Activated CD8-positive, alpha-beta T cell treated with anti-CD3 and anti-CD28 coated beads, Interleukin-2, amount 10 ng/mL, durations not matched to agents 7 days and 5 days (primary cell): ENCODE results near the gene LUC7L. TPM values are rescaled to one million over a fixed set of nuclear protein-coding genes. Genes with fewer than 3 reads are reported as not detected.
"Not testable (repeated sequence)": the region's sequence is repeated elsewhere in the genome, so short reads cannot be mapped to it uniquely, and the experiment has no call there.

Source experiments
- ATAC-seq: fragments of 150-1000 bp; cut with Tn5 transposase; one replicate; pipeline ENCODE4 v1.10.0; 2021; ENCODE audit warnings: moderate library complexity
- CTCF ChIA-PET: fragments of 350-600 bp; sonication (Branson Sonifier 250); formaldehyde crosslinking; loops from one replicate; lab custom pipeline; 2021; ENCODE audit warnings: antibody characterized with exemption; lab: Charles Lee
- POLR2A ChIA-PET: fragments of 350-600 bp; sonication (Branson Sonifier 250); formaldehyde crosslinking; loops from one replicate; lab custom pipeline; 2021; ENCODE audit warnings: antibody characterized with exemption; lab: Charles Lee
- DNase-seq: peaks from one replicate; pipeline ENCODE4 v3.0.0-alpha.2; 2020
- H3K27ac Mint-ChIP-seq: one replicate; pipeline ENCODE4 v1.8.0; 2021; ENCODE audit warnings: mild to moderate bottlenecking, mixed read lengths
- H3K27me3 Mint-ChIP-seq: one replicate; pipeline ENCODE4 v1.8.0; 2021; ENCODE audit warnings: low read depth, mixed read lengths
- H3K36me3 Mint-ChIP-seq: one replicate; pipeline ENCODE4 v1.8.0; 2021; ENCODE audit warnings: low read depth, mixed read lengths
- H3K4me1 Mint-ChIP-seq: one replicate; pipeline ENCODE4 v1.8.0; 2021; ENCODE audit warnings: low read depth, mixed read lengths
- H3K4me3 Mint-ChIP-seq: one replicate; pipeline ENCODE4 v1.8.0; 2021; ENCODE audit warnings: mild to moderate bottlenecking, mixed read lengths
- H3K9me3 Mint-ChIP-seq: one replicate; pipeline ENCODE4 v1.8.0; 2022; ENCODE audit warnings: mixed read lengths; ENCODE audit not compliant: insufficient read depth
- total RNA-seq, 2 experiments: library from RNA; stranded (reverse); gene quantifications; one replicate each; pipeline ENCODE4 v1.2.3, GENCODE V29; 2021

Gene LUC7L
- total RNA-seq, 2 experiments from 2014 or later: 56.1 to 58.4 TPM

DNA sequence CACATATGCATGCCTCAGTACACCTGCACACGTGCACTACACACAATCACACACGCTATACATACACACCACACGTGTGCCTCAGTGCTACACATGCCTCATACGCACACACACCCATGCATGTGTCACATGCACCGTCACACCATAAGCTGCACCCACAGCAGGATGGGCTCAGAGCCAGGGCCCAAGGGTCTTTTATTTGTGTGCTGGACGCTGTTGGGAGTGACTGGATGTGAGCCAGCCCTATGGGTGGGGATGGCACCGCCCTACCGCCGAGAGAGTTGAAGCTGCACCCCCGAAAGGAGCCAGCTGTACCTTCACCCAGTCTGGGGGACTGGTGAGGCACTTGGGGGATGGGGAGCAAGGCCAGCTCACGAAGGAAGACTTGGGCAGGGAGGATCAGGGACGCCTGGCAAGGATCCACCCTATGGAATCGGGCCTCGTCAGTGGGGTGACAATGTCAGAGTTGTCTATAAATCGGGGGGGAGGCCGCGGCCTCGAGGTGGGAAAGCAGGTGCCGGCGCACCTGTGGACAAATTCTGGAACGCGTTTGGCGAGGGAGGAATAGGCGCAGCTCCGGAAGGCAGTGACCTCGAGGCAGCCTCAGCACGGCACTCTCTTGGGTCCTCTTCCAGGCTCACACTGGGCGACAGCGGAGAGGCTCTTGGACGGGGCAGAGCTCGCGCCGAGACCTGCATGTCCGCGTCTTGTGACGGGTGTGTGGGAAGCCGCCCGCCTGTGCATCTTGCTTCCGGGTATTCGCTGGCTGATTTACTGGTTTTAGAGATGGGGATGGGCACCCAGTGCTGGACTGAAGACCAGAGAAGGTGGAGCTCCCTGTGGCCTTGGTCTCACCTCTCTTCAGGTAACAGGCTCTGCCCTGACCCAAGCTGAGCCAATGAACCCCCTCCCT is 39.1 kb upstream of the LUC7L start:
- Mint-ChIP-seq H3K27ac (no peak overlapping the region), H3K27me3 (no peaks in the 10 kb centered on the region)

DNA sequence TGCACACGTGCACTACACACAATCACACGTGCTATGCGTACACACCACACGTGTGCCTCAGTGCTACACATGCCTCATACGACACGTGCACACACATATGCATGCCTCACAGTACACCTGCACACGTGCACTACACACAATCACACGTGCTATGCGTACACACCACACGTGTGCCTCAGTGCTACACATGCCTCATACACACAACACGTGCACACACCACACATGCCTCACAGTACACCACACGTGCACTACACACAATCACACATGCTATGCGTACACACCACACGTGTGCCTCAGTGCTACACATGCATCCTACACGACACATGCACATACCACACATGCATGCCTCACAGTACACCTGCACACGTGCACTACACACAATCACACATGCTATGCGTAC is 38.3 kb upstream of the LUC7L start:
- DNase-seq, H3K36me3 Mint-ChIP-seq, ATAC-seq, H3K4me3 Mint-ChIP-seq, H3K4me1 Mint-ChIP-seq, POLR2A ChIA-PET, CTCF ChIA-PET, H3K27ac Mint-ChIP-seq, H3K27me3 Mint-ChIP-seq, H3K9me3 Mint-ChIP-seq: not testable (repeated sequence)

More for the DNA sequence above, 39.1 kb upstream of the LUC7L start:
- H3K9me3 Mint-ChIP-seq: no peaks in the 10 kb centered on the region
- H3K36me3 Mint-ChIP-seq: no peaks in the 10 kb centered on the region
- ChIA-PET POLR2A (no interaction called here), CTCF (no interaction called here)
- DNase-seq: no peak
- H3K4me1 Mint-ChIP-seq: no peaks in the 10 kb centered on the region
- no peak for ATAC-seq
- no peak overlapping the region for H3K4me3 Mint-ChIP-seq

DNA sequence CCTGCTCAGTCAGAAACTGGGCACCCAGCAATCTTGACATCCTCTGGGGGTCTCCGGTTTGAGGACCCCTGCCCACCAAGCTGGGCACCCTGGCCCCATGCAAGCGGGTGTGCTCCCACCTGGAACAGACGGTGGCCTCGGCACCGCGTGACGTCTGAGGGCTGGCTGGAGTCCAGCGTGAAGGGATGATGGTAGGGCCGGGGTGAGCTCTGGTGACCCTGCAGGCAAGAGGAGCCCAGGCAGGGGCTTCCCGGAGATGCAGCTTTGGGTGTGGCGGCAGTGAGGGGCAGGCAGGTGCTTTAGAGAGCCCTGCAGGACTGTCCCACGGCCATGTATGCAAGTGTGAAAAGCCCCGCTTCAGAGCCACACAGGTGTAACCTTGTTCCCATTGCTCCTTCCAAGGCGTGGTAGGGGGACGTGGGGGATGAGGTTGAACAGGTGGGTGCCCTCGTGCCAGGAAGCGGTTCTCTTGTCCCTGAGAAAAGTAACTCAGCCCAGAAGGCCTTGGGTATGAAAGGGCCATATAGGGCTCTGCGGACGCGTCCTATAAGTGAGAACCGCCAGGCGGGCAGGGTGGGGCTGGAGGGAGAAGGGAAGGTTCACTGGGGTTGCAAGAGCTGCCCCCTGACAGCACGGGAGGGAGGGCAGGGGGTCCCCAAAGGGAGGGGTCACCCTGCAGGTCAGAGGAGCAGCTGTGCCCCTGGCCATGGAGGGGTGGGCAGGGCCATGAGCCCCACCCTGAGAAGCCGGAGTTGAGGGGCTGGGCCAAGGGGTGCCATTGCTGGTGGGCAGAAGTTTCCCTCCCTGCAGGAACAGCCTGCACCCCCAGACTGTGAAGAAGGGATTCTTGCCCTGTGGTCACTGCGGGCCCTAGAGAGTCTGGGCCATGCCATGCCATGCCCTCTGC is 37.3 kb upstream of the LUC7L start:
- ChIA-PET POLR2A (no interaction called here), CTCF (no interaction called here)
- Mint-ChIP-seq H3K4me1 (no peaks in the 10 kb centered on the region), H3K27me3 (no peaks in the 10 kb centered on the region), H3K4me3 (no peak overlapping the region), H3K36me3 (no peaks in the 10 kb centered on the region), H3K27ac (no peak overlapping the region), H3K9me3 (no peaks in the 10 kb centered on the region)
- ATAC-seq (no peak), DNase-seq (no peak)

DNA sequence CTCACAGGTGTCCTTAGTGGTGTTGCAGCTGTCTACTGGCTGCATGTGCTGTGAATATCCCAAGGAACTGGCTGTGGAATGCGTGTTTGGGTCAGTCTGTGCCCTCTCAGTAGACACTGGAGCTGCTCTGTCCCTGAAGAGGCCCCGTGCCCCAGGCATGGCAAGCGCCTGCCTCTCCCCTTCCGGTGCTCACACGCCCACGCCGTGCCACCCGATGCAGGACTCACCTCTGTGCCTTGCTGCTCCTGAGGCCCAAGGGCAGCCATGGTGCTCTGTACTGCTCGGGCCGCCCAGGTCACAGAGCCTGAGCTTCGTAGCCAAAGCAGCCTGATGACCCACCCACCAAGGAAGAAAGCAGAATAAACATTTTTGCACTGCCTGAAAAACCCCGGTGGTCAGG is 36.5 kb upstream of the LUC7L start:
- ATAC-seq: no peak
- H3K9me3 Mint-ChIP-seq: no peaks in the 10 kb centered on the region
- ChIA-PET CTCF (no interaction called here), POLR2A (no interaction called here)
- no peaks in the 10 kb centered on the region for H3K27me3 Mint-ChIP-seq
- no peak overlapping the region for H3K4me3 Mint-ChIP-seq
- H3K27ac Mint-ChIP-seq: no peak overlapping the region
- DNase-seq: no peak
- no peaks in the 10 kb centered on the region for H3K36me3 Mint-ChIP-seq
- H3K4me1 Mint-ChIP-seq: no peaks in the 10 kb centered on the region

DNA sequence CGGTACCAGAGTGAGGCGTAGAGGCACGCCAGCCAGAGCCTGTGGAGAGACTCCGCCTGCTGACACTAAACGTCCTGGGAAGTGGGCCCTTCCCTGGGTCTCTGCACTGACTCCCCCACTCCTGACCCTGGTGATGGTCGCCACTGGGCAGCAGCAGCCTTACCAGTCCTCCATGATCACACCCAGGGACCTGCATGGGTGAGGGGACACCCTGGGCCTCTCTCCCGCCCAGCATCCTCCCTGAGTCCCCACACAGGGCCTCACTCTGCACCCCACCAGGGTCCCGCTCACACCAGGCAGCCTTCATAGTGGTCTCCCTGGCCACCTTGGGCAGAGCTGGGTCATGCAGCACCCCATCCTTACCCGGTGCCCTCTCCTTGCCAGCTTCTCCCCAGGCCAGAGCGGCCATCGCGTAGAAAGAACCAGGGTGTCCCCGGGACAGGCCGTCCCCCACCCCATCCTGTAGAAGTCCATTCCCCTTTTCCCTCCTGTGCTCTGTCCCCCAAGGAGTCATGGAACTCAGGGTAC is 35.8 kb upstream of the LUC7L start:
- ChIA-PET CTCF (no interaction called here), POLR2A (no interaction called here)
- DNase-seq: no peak

DNA sequence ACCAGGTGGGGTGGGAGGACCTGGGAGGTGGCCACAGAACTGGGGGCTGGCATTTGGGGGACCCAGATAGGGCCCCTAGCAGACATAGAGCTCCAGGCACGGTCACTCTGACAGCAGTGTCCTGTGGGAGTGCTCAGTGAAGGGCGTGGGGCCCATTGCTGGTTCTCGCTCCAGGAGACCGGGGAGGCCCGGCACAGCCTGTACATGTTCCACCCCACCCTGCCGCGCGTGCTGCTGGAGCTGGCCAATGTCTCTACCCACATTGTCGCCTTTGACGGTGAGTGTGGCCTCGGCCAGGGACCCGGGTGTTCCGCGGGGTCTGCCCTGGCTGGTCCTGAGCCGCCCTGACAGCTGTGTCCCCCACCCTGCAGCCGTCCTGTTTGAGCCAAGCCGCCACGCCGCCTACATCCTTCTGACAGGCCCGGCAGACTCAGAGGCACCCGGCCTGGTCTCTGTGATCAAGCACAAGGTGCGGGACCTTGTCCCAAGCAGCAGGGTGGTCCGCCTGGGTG is 35.2 kb upstream of the LUC7L start:
- Mint-ChIP-seq H3K36me3 (no peaks in the 10 kb centered on the region), H3K9me3 (no peaks in the 10 kb centered on the region), H3K4me3 (no peak overlapping the region), H3K4me1 (no peaks in the 10 kb centered on the region), H3K27me3 (no peaks in the 10 kb centered on the region), H3K27ac (no peak overlapping the region)
- ATAC-seq: no peak
- DNase-seq: no peak
- ChIA-PET POLR2A (no interaction called here), CTCF (no interaction called here)

More for the DNA sequence above, 35.8 kb upstream of the LUC7L start:
- H3K36me3 Mint-ChIP-seq: no peaks in the 10 kb centered on the region
- ATAC-seq: no peak
- no peaks in the 10 kb centered on the region for H3K27me3 Mint-ChIP-seq
- H3K4me3 Mint-ChIP-seq: no peak overlapping the region
- H3K27ac Mint-ChIP-seq: no peak overlapping the region
- H3K9me3 Mint-ChIP-seq: no peaks in the 10 kb centered on the region
- no peaks in the 10 kb centered on the region for H3K4me1 Mint-ChIP-seq

DNA sequence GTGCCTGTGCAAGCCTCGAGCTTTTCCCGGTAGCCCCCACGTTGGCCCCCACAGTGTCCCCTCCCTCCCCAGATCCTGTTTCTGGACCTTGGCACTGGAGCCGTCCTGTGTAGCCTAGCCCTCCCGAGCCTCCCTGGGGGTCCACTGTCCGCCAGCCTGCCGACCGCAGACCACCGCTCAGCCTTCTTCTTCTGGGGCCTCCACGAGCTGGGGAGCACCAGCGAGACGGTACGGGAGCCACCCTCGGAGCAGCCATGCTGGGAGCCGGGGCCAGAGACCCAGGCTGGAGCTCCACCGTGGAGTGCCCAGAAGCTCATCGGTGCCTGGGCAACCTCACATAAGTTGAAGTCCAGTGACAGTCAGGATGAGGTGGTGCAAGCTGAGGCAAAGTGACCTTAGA is 34.7 kb upstream of the LUC7L start:
- ChIA-PET CTCF (no interaction called here), POLR2A (interaction anchor here (0.5 kb wide), 1 partner anchor 310 kb away, joined by 3 read pairs; no protein-coding TSS in a partner anchor)
- H3K36me3 Mint-ChIP-seq: no peaks in the 10 kb centered on the region
- DNase-seq: no peak
- no peaks in the 10 kb centered on the region for H3K27me3 Mint-ChIP-seq
- H3K27ac Mint-ChIP-seq: no peak overlapping the region
- no peaks in the 10 kb centered on the region for H3K4me1 Mint-ChIP-seq
- no peak for ATAC-seq
- no peaks in the 10 kb centered on the region for H3K9me3 Mint-ChIP-seq
- H3K4me3 Mint-ChIP-seq: no peak overlapping the region

DNA sequence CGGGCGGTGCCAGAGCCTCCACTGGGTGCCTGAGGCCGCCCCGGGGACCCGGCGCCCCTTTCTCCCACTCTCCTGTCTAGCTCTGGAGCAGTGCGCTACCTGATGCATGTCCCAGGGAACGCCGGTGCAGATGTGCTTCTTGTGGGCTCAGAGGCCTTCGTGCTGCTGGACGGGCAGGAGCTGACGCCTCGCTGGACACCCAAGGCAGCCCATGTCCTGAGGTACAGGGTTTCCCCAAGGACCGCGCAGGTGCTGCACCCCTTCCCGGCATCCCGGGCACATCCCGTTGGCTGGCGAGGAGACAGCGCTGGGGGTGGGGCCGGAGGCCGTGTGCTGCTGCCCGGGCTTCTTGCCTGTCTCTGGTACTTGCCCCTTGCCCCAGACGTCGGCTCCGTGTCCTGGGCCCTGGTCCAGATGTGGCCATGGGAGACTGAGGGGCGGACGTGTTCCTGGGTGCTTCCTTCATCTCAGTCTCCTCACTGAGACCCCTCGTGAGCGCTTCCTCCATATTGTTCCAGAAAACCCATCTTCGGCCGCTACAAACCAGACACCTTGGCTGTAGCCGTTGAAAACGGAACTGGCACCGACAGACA is 34.0 kb upstream of the LUC7L start:
- no peaks in the 10 kb centered on the region for H3K36me3 Mint-ChIP-seq
- no peak overlapping the region for H3K4me3 Mint-ChIP-seq
- ATAC-seq (no peak), DNase-seq (no peak)
- H3K4me1 Mint-ChIP-seq: no peaks in the 10 kb centered on the region
- H3K9me3 Mint-ChIP-seq: no peaks in the 10 kb centered on the region
- no peaks in the 10 kb centered on the region for H3K27me3 Mint-ChIP-seq
- ChIA-PET POLR2A (interaction anchor here (0.5 kb wide), 1 partner anchor 311 kb away, joined by 3 read pairs; no protein-coding TSS in a partner anchor), CTCF (no interaction called here)
- no peak overlapping the region for H3K27ac Mint-ChIP-seq

DNA sequence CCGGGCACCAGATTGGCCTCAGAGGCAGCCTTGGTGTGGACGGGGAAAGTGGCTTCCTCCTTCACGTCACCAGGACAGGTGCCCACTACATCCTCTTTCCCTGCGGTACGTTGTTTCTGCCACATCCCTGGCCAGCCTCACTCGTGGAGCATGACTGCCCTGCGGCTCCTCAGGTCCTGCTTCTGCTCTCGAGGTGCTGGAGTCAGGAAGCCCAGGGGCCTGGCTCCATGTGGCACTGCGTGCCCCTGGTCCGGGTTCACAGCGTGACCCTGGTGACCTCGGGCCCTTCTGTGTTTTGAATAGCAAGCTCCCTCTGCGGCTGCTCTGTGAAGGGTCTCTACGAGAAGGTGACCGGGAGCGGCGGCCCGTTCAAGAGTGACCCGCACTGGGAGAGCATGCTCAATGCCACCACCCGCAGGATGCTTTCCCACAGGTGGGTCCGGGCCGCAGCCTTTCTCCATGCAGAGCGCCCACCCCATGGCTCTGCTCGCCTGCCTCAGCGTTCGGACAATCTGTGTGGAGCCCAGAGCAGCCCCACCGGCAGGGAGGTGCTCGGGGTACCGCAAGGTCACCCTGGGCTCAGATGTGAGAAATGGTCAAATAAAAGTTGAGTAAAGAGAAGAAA is 33.0 kb upstream of the LUC7L start:
- no peaks in the 10 kb centered on the region for H3K27me3 Mint-ChIP-seq
- no peaks in the 10 kb centered on the region for H3K36me3 Mint-ChIP-seq
- POLR2A ChIA-PET: no interaction called here

DNA sequence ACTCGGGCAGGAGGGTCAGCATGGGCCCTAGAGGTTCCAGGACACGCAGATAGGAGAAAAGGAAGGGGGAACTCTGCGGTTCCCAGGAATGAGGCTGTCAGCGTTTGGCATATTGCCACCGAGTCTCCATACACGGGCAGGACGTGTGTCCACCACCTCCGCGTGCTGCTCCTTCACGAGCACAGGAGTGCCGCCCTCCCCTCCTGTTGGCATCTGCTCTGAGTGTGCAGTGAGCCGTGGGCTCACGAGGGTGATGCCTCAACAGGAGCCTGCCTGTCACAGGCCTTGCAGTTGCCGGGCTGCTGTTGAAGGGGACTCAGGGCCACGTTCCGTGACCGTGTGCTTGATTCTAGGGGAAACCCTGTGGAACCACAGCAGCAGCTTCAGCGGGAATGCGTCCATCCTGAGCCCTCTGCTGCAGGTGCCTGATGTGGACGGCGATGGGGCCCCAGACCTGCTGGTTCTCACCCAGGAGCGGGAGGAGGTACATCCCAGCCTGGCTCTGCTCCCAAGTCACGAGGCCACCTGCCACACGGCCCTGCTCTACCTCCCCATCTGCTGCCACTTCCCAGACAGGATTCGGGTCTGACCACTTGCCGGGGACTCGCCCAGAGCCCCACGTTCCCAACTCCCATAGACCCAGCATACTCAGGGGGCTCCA is 31.9 kb upstream of the LUC7L start:
- Mint-ChIP-seq H3K27me3 (no peaks in the 10 kb centered on the region), H3K4me1 (peaks cover under 1% of the 10 kb centered on the region), H3K27ac (no peak overlapping the region), H3K36me3 (no peaks in the 10 kb centered on the region), H3K9me3 (no peaks in the 10 kb centered on the region), H3K4me3 (no peak overlapping the region)
- no peak for DNase-seq
- CTCF ChIA-PET: no interaction called here
- POLR2A ChIA-PET: no interaction called here
- ATAC-seq: no peak

More for the DNA sequence above, 33.0 kb upstream of the LUC7L start:
- CTCF ChIA-PET: no interaction called here
- Mint-ChIP-seq H3K4me3 (no peak overlapping the region), H3K9me3 (no peaks in the 10 kb centered on the region), H3K27ac (no peak overlapping the region), H3K4me1 (no peaks in the 10 kb centered on the region)
- DNase-seq (no peak), ATAC-seq (no peak)

DNA sequence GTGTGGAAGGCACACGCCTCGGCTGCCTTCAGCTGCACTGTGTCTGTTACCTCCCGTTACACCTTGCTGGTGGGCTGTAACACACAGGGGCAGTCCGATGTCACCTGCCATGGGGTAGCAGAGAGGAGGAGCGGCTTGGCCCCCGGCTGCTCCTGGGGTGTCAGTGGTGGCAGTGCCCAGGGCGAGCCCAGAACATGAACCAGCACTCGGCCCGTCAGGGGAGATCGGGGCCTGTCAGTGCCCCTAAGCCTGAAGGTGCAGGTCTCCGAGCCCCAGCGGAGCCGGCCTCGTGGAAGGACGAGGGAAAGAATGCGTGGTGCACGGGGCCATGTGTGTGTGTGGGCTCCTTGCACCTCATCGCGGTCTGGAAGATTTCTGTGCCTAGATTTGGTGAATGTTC is 31.1 kb upstream of the LUC7L start:
- Mint-ChIP-seq H3K36me3 (no peaks in the 10 kb centered on the region), H3K4me1 (peaks cover 5% of the 10 kb centered on the region), H3K27me3 (peaks cover 2% of the 10 kb centered on the region), H3K9me3 (no peaks in the 10 kb centered on the region), H3K4me3 (no peak overlapping the region), H3K27ac (no peak overlapping the region)
- CTCF ChIA-PET: no interaction called here
- no peak for ATAC-seq
- POLR2A ChIA-PET: no interaction called here
- no peak for DNase-seq
